A673 (cell line): ENCODE data around the gene OR2A7.
"Not testable (repeated sequence)": the region's sequence is repeated elsewhere in the genome, so short reads cannot be mapped to it uniquely, and the experiment has no call there.

Experiments
- EZH2 ChIP-seq: fragments of 200-600 bp; sonication (generic); IDR thresholded peaks from 2 replicates; pipeline ENCODE4 v1.6.1; 2017; ENCODE audit warnings: borderline replicate concordance, low read depth, mild to moderate bottlenecking, mixed read lengths, antibody characterized with exemption, low read length; ENCODE audit not compliant: poor library complexity, severe bottlenecking
- TF ChIP-seq, protein P1 (sequence below): fragments of 300-800, 200-600 bp; sonication (generic); conservative IDR thresholded peaks from 2 replicates; pipeline ENCODE4 v1.5.1; 2017; ENCODE audit warnings: low read depth, mild to moderate bottlenecking, antibody characterized with exemption, low read length, moderate library complexity, mixed read lengths

DNA sequence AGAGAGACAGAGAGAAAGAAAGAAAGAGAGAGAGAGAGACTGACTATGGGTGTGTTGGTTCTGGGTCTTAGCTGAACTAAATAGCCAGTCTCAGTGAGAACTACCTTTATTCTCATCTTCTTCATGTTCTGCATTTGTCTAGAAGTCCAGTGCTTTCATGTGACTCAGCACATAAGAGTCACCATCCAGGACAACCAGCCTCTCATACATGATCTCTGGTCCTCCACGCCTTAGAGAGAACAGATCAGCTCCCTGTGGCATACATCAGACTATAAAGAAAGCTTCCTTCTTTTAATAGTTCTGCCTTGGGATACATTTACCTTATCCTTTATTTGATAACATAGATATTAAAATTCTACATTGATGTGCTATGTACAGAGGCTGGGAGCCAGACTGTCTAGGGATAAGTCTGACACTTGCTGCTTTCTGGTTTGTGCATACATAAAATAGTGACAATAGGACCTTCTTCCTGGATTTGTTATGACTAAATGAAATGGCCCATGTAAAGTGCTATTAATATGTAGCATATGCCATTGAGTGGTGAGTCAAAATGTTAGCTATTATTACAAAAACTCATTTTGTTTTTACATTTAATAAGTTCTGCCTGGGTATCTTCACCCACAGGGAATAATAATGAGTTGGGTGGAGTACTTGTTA is 16.8 kb downstream of the OR2A7 start:
- TF ChIP-seq, protein P1, sequence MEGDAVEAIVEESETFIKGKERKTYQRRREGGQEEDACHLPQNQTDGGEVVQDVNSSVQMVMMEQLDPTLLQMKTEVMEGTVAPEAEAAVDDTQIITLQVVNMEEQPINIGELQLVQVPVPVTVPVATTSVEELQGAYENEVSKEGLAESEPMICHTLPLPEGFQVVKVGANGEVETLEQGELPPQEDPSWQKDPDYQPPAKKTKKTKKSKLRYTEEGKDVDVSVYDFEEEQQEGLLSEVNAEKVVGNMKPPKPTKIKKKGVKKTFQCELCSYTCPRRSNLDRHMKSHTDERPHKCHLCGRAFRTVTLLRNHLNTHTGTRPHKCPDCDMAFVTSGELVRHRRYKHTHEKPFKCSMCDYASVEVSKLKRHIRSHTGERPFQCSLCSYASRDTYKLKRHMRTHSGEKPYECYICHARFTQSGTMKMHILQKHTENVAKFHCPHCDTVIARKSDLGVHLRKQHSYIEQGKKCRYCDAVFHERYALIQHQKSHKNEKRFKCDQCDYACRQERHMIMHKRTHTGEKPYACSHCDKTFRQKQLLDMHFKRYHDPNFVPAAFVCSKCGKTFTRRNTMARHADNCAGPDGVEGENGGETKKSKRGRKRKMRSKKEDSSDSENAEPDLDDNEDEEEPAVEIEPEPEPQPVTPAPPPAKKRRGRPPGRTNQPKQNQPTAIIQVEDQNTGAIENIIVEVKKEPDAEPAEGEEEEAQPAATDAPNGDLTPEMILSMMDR = not testable (repeated sequence)
- TF ChIP-seq EZH2 = not testable (repeated sequence)
